NCI-H2227 (cell line): ENCODE results near the gene KCTD17.
A peak's percentile ranks its signal among the peaks of the same experiment; 100 is the strongest.
"Not testable (repeated sequence)": the region's sequence is repeated elsewhere in the genome, so short reads cannot be mapped to it uniquely, and the experiment has no call there.

Source experiments
- DNase-seq: peaks from one replicate; lab custom pipeline; 2025; ENCODE audit not compliant: unreplicated experiment; lab: John Stamatoyannopoulos, UW

Gene KCTD17

DNA sequence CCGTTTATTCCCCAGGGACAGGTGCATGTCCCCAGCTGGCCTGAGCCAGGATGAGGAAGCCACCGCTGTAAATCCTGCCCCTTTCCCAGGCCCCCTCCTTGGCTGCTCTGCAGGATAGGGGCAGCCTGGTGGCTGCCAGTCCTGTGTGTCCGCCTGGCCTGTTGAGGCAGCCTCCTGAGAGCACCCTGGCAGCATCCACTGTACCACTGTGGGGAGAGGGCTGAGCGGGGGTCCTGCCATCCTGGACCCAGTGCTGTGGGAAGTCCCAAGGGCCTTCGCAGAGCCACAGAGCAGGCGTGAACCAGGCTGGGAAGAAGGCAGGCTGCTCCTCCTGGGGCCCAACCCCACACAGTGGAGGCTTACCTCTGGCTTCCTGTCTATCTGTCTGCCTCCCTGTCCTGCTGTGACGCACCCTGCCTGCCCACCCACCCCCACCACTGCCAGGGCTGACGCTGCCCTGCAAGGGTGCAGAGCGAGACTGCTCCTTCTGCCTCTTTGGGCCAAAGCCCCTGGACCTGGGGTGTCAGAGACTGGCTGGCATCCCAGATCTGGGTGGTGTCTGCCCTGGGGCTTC is 8.4 kb downstream of the KCTD17 start:
- no peak for DNase-seq

DNA sequence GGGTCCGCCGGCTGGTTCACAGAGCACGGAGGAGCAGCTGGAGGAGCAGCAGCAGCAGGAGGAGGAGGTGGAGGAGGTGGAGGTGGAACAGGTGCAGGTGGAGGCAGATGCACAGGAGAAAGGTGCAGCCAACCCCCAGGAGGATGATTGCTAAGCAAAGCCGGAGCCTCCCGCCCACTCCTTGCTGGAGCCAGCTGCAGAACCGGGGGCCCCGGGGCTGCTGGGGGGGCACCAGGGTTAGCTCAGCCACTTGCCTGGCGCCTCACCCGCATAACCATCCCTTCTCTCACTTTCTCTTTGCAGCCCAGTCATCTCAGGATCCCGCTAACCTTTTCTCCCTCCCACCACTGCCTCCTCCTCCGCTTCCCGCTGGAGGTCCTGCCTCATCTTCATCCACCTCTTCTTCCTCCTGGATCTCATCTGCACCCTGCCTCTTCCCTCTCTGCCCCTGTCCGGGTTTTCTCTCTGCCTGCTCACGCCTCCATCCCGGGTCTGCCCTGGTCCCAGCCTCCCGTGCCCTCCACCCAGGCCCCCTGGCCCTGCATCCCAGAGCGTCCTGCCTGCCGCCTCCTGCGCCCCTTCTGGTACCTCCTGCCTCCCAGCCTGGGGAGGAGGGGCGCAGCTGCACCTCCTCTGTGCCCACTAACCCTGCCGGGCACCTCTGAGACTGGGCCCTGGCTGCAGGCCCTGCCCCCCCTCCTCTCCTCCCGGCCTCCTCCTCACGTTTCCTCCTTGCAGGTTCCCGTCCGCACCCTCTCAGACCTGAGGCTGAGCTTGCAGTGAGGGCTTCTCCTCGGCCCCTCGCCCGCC is 9.5 kb downstream of the KCTD17 start:
- no peak for DNase-seq

DNA sequence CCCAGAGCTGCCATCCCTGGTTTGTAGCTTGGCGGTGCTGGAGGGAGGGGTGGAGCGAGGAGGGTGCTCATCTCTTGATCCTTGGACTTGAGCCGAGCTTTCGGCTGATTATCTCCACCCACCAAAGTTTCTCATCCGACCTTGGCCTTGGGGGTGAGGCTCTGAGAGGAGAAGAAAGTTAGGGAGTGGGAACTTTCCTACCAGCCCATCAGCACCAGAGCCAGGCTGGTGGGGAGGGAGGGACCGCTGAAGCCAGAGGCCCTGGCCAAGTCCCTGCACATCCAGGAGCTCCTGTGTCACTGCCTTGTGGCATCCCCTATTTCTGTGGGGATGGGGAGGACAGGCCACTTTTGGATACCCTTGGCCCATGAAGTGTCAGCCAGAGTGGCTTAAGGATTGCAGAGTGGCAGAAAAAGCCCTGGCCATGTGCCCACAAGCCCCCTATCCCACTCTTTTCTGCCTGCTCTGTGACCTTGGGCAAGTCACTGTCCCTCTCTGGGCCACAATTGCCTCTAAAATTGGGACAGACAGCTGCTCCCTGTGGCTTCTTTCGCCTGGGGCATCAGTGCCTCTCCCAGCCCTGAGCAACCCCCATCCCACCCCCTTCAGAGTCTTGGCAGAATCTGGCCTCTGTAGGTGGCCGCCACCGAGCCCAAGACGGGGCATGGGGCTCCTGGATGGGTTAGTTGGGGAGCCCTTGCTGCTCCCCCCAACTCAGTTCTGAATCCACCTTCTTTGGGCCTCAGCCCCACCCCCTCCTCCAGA is 10.3 kb downstream of the KCTD17 start:
- no peak for DNase-seq

DNA sequence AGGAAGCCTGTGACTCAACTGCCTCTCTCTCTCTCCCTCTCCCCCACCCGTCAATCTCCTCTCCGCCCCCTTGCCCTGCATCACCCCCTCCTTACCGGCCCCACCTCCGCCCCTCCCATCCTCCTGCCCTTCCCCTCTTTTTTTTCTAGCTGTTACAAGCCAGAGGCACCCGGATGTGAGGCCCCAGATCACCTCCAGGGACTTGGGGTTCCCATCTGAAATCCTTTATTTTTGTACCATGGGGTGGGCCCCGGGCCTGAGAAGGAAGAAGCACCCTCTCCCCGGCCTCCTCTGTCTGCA is 10.8 kb downstream of the KCTD17 start:
- no peak for DNase-seq

DNA sequence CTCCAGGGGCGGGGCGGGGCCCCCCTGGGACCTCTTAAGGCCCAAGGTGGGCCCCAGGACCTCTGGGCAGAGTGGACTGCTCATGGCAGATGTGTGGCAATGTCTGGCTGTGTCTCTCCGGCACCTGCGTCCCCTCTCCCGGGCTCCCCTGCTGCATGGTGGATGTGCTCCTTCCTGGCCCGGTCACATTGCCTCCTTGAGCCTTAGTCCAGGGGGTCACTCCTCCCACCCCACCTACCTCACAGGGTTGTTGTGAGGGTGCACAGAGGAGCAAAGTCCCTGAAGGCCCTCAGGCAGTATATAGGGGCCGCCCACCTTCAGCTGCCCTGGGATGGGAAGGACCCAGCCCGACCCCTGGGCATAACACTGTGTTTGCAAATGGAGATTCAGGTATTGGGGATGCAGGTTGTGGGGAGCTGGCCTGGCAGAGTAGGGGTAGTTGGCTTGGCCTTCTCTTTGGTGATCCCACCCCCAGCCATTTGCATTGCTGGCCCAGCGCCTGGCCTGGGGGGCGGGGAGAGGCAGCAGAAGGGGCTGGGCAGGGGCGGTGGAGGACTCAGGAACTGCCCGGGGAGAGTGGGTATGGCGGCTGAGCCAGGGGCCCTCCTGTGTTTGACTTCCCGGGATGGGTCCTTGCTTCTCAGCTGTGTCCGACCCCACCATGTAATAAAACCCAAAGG is 11.3 kb downstream of the KCTD17 start:
- no peak for DNase-seq

DNA sequence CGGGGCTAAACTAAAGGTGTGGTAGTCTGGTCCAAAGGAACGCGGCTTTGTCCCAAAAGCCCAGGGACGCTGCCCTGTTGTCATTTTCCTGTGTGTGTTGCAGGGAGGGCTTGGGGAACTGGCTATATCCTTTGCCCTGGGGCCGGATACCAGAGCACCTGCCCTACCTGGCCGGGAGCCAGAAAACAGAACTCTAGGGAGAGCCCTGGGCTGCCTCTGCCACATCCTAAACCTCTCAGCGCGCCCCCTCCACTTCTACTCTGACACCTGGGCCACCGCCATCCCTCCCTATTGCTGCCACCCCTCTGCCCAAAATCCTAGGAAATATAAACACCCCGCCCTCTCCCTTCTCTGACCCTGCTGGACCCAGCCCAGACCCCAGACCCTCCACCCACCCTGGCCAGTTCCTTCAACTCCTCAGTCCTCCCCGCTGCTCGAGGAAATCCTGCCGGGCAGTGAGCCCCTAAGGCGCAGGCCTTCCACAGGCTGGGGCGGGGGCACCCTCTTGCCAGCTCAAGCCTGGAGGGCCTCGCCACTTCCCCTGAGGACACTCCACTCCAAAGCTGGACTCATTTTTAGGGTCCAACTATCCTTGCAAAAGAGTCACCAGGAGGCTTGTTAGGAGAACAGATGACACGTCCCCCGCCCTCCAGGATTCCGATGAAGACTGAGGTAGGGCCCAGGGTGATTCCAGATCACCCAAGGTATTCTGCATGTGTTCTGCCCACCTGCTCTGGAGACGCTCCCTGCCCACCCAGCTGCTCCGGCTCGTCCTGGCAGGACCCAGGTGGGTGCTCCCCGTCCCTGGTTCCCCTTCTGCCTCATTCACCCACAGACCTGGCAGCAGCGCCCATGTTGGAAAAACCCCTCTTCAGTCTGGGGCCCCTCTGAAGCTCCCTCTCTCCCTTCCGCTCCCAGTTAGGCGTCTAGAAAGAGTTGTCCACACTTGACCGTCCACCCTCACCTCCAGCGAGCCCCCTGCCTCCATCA is 12.2 kb downstream of the KCTD17 start:
- DNase-seq, result no peak

DNA sequence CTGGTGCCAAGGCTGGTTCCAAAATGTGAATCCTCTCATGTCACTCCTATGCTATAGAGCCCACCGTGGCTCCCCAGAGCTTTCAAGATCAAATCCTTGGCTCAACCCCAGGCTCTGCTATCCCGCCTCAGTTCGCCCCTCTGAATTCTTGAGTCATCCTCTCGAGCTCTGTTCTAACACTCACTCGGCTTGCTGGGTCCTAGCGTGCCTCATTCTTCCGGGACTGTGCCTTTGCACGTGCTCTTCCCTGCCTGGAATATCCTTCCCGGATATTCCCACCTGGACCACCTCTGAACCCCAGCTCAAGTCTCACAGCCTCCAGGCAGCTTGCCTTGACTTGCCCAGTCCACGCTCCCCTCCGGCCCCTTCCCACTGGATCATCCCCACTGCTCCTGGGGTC is 13.0 kb downstream of the KCTD17 start:
- DNase-seq, result no peak

DNA sequence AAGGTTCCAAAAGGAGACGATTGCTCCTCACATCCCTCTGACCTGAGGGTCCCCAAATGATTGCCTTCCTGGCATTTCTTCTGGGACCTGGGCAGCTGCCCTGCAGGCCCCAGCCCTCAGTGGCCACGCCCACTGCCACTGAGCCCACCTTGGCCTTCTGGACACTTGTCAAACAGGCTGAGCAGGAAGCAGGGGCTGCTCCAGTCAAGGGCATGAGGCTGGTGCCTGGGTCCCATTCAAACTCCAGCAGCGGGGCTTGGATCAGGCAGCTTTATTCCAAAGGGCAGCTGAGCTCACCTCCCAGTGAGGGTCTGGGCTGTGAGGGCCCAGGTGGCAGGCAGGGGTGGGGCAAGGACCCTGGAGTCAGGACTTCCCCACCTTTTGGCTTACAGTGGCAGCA is 13.6 kb downstream of the KCTD17 start:
- DNase-seq, result no peak

DNA sequence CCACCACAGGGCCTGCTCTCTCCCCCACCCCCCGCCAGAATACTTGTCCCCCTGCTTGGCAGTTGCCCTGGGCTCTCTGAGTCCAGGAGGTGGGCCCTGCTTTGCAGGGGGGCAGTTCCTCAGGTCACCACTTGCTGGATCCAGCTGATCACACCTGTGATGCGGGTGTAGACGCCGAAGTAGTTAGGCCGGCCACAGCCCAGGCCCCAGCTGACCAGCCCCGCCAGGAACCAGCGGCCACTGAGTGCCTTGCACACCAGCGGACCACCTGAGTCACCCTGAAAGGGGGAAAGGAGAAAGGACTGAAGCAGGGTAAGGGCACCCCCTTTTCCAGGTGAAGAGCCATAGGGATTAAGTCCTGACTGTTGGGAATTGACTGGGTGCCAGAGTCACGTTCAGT is 14.4 kb downstream of the KCTD17 start:
- DNase-seq, result no peak

DNA sequence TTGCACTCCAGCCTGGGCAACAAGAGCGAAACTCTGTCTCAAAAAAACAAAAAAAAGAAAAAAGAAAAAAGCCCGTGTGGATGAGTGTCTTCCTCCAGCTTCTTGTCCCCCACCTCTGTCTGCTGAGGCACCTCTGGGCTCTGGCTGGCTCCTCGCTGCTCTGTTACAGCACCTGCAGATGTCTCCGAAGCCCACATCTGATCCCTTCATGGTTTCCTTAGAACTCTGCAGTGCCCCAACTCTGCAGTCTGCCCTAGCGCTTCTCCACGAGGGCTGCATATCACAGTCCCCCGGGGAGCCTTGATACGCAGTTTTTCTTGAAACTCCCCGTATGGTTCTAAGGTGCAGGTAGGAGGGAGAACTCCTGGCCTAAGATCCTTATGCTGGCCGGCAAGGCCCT is 15.9 kb downstream of the KCTD17 start:
- no peak for DNase-seq

DNA sequence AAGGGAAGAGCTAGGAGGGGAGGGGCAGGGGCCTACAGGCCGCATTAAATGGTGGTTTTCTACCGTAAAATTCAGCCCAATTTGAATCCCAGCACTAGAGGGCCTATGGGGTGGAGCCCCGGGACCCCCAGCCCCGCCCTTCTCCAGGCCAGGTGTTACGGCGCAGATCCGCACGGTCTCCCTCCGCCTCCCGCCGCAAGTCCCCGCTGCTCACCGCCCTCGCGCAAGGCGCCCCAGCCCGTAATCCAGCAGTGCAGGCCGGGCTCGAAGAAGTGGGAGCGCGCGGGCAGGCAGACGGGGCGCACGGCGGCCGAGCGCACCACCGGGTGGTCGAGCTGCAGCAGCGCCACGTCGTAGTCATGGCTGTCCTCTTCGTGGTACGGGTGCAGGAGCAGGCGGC is 17.3 kb downstream of the KCTD17 start:
- peak; percentile 51 for DNase-seq

DNA sequence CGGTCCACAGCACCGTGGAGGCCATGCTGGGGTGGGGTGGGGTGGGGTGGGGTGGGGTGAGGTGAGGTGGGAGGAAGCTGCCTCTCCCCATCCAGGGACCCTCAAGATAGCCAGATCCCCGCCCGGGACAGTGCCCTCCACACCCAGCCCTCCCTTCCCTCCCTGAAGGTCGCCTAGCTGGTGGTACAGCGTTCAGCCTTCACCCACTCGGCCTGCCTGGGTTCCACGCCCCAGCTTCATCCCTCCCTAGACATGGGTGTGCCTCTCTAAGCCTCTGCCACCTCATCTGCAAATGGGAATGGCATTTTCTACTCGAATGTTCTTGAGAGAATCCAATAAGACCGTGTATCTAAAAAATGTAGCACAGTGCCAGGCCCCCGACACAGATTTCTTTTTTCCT is 17.8 kb downstream of the KCTD17 start:
- no peak for DNase-seq

DNA sequence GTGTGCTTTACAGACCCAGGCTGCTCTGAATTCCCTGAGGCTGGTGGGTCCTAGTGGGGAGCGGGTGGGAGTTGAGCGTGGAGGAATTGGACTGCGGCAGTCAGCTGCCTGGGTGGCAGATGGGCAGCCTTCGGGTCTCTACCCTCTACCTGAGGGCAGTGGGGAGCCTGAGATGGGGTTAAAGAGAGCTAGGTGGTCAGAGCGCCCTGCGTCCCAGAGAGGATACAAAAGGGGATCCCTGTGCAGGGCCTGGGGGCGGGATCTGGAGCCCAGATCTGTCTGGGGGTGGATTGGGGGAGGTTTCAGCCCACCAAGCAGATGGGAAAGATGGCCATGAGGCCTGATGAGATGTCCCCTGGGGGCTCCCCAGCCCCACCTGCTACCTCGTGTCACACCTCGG is 18.2 kb downstream of the KCTD17 start:
- DNase-seq, result no peak

DNA sequence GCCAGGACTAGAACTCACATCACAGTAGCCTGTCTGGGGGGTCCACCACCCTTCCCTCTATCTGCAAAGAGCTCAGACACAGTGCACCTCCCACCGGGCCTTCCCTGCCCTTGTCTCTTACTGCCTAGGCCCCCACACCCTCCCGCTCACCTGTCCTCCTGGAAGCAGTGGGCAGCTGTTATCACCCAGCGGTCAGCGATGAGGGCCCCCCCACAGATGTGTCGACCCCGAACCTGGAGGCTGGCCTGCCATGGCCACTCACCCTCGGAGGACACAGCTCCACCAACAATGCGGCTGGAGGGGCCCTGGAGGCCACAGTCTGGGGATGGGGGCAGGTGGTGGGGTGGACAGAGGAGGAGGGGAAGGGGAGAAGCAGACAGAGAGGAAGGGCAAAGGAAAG is 18.8 kb downstream of the KCTD17 start:
- DNase-seq, result no peak

DNA sequence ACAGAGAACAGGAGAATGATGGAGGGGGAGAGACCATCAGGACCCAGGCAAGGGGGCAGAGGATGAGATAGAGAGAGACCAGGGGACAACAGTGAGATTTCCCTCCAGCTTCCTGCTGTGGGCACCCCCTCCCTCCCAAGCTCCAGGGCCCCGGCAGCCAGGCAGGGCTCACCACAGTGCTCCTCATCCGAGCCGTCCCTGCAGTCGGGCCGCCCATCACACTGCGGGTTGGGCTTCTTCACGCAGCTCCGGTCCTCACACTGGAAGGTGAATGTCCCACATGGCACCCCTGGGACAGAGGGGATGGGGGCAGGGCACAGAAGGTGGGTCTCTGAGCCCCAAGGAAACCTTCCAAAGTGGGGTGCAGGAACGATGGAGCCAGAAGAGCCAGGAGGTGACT is 19.2 kb downstream of the KCTD17 start:
- no peak for DNase-seq

DNA sequence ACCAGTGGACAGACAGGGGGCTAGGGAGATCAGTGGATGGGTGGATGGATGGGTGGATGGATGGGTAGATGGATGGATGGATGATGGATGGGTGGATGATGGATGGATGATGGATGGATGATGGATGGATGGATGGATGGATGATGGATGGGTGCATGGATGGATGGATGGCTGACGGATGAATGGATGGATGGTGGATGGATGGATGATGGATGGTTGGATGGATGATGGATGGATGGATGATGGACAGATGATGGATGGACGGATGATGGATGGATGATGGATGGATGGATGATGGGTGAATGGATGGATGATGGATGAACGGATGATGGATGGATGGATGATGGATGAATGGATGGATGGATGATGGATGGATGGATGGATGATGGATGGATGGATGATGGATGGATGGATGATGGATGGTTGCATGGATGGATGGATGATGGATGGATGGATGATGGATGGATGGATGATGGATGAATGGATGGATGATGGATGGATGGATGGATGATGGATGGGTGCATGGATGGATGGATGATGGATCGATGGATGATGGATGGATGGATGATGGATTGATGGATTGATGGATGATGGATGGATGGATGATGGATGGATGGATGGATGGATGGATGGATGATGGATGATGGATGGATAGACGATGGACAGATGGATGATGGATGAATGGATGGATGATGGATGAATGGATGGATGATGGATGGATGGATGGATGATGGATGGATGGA is 20.5 kb downstream of the KCTD17 start:
- DNase-seq, result not testable (repeated sequence)

DNA sequence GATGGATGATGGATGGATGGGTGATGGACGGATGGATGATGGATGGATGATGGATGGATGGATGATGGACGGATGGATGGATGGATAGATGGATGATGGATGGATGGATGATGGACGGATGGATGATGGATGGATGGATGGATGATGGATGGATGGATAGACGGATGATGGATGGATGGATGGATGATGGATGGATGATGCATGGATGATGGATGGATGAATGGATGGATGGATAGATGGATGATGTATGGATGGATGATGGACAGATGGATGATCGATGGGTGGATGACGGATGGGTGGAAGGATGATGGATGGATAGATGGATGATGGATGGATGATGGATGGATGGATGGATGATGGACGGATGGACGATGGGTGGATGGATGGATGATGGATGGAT is 21.1 kb downstream of the KCTD17 start:
- no peak for DNase-seq

DNA sequence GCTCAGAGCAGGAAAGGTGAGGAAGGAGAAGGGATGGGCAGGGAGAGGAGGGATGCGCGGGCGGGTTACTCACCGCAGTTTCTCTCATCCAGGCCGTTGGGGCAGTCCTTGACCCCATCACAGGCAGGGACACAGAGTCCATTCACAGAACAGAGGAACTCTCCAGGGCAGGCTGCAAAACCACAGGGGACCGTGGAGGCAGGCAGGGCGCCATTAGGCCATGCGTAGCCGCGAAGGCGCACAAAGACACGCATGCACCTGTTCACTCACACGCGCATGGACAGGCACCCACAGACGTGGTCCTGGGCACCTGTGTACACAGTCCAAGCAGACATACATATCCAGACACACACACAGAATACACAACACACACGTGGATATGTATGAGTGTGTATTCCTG is 23.0 kb downstream of the KCTD17 start:
- no peak for DNase-seq

DNA sequence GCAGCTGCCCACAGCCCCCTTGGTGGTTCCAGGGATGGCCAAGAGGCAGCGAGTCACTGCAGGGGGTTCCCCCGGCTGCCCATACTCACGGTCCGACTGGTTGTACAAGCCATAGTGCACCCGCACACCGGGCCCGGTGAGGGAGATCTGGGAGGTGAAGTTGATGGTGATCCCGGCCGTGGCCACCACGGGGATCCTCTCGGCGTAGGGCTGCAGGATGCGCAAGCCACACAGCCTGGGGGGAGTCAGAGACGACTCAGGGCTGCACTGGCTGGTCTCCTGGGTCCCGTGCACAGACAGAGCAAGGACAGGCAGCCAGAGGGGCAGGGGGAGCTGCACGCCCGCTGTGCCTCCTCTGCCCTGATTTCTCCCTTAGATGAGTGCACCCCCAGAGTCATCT is 23.5 kb downstream of the KCTD17 start:
- no peak for DNase-seq

DNA sequence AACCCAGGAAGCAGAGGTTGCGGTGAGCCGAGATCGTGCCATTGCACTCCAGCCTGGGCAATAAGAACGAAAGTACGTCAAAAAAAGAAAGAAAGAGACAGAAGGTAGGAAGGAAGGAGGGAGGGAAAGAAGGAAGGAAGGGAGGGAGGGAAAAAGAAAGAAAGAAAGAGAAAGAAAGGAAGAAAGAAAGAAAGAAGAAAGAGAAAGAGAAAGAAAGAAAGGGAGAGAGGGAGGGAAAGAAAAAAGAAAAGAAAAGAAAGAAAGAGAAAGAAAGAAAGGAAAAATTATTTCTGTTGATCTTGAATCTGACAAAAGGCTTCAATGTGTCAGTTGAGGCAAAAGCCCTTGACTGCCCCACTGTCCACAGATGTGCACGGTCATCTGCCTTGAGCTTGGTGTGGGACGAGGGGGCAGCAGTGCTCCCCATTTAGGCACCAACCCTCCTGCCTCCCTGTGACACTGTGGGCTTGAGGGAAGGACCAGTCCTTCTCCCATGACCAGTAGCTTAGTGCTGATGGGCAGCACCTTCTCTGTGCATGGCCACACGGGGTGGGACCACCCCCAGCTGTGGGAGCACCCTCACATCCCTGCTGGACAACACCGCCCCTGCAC is 24.4 kb downstream of the KCTD17 start:
- DNase-seq, result no peak
